HuH-7.5 (cell line): ENCODE measurements around the gene TCTN1.

Experiments used
- DNase-seq: peaks from one replicate; pipeline ENCODE4 v3.0.0; 2011; ENCODE audit warnings: low spot score

The TCTN1 gene

DNA sequence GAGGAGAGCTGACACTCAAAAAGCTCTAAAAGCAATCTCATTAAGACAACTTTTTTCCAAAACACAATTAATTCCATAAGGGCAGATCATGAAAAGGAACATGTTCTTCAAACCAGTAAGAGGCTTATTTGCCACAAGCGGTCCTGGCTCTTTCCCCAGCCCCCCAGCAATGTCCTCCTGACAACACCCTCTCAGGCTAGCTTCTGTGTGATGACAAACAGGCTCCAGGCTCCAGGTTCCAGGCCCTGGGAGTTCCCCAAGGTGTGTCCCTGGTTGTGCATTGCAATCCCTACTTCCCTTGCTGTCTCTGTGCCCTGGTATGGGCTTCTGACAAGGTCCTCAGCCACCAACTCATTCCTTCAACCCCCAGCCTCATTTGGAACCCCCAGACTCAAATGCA, 66.1 kb downstream of the TCTN1 start:
- DNase-seq, result no peak

DNA sequence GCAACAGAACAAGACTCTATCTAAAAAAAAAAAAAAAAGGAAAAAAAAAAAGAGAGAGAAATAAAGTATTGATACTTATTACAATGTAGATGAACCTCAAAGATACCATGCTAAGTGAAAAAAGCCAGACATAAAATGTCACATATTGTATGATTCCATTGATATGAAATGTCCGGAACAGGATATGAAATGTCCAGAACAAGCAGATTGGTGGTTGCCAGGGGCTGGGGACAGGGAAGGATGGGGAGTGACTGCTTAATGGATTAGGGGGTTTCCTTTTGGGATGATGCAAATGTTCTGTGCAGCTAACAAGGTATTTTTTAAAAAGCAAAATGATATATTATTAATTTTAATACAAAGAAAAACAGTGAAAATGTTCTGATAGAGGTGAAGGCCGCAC, 70.0 kb downstream of the TCTN1 start:
- DNase-seq, result no peak

DNA sequence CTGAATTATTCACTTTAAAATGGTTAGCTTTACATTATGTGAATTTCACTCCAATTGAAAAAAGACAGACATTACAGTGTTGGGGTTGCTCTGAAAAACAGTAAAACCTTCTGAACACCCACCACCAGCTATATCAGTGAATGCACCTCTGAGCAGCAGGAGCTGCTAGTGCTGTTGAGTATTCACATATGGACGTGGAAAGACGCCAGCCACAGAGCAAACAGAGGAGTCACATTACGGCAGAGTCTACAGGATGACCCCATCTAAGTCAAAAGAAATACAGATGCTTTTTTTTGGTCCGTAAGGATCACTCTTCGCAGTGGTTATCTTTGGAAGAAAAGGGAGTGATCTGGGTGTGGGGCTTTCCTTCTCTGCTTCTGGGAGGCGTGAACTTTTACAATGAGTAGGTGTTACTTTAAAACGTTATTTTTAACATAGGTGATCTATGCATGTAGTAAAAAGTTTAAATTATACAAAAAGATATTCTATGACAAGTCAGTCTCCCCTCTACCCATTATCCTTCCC, 70.4 kb downstream of the TCTN1 start:
- no peak for DNase-seq

DNA sequence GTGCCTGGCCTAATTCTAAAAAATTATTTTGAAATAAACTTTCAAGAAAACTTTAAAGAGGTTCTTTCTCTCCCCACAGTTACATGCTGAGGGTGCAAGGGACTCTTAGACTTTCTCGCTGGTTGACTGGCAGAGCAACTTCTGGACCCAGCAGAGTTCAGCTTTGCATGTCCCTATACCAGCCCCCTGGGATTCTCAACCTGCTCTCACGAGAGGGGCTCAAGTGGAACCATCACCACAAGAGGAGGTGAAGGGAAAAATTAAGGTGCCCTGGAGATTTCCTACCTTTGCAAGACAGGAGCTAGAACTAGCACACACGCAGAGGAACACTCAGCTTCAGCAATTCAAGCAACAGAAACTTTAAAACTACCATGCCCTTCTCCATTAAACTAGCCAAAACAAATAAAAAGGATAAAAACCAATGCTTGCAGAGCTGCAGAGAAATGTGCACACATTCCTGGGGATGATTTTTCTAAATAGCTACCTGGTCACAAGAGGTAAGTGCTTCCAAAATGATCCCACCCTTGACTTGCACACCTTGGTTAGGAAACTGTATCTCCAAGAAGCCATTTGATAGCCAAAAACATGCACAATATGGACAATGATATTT, 72.5 kb downstream of the TCTN1 start:
- DNase-seq, result no peak

DNA sequence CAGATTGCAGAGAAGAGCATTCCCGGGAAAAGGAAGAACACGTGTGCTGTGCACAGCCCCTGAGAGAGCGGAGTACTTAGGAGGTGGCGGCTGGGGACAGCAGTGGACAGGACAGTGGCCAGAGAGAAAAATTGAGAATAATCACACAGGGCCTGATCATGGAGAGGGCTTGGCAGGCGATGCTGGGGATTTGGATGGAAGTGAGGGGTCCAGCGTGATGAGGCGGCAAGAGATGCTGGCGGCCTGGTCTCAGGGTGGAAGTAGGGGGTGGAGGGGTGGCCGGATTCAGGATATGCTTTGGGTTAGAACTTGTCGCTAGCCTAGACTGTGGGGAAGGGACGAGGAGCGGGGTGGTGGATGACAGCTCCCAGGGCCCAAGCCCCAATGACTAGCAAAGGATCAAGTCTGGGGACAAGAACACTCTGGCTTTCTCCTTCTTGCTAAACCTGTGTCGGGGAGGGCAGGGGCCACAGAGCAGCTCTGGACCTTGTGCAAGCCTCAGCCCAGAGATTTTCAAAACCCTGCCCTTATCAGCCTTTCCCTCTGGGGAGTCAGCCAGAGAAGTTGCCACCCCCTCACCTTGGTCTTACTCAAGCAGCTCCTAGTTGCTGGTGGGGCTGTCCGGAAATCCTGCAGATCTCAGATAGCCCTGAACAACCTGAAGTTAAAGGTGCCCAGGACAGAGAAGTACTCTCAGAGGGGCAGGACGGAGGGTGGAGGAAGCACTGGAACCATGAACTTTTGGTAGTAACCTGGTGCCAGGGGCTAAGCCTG, 73.7 kb downstream of the TCTN1 start:
- no peak for DNase-seq

DNA sequence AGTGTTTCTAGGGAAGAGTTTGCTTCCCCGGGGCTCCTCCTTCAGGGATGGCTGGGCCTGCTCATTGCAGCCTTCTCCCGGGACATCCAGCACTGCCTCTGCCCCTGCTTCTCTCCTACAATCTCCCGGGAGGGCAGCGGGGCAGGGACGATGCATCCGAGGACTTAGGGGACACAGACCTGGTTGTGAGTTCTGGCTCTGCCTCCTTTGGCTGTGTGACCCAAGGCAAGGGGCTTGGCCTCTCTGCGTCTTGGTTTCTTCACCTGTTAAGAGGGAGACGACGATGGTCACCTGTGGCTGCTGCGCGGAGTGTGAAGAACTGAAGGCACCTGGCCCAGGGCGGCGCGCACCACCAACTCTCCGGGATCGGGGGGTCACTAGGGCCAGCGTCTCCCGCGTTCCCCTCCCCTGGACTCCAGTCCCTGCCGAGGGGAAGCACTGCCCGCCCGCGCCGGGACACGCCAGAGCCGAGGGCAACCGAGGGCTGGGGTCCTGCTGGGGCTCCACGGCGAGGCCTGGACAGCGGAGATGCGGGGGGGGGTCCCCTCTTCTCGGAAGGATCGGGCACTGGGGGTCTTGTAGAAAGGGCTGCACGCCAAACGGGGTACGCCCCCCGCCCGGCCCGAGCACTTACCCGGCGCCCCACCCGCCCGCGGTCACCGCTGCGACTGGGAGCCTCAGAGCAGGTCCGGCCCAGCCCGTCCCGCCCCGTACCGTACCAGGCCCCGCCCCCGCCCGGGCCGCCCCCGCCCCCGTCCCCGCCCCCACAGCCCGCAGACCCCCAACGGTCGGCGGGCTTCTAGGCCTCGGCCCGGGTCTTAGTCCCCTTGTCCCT, 74.7 kb downstream of the TCTN1 start, which contains the start of gene HVCN1:
HVCN1 (minus strand) TSS at position 670 of the 835 bp plus-strand sequence. CDS start 5,870 bp downstream, outside the sequence.
- DNase-seq, result no peak

DNA sequence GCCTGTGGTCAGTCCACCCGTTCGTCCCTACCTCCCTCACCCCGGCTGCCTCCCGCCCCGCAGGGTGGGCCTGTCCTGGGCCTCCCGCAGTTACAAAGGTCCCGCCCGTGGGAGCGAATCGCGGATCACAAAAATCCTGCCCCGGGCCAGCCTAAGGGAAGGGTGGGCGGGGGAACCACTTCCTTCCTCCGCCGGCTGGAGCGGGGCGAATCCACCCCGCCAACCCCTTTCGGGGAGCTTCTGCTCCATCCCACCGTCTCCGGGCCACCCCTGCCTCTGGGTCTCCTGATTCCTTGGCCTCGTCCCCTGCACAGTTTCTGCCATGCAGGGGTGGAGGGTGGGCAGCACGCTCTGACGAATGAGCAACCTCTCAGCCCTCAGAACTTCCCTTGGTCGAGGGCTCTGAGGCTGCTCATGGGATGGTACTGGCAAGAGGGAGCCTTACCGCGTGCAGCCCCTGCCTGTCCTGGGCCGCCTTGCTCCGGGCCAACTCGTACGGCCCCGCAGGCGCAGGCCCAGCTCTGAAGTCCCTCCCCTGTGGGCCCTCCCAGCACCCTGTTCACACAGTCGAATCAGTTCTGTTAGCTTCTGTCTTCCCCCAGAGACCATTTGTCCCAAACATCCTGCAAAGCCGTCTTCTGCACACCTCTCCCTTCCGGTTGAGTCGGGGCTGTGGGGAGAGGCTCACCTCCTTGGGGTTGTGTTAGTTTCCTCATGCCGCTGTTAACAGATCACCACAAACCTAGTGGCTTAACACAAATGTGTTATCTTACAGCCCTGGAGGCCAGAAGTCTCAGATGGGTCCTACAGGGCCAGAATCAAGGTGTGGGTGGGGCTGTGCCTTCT, 75.6 kb downstream of the TCTN1 start:
- no peak for DNase-seq

DNA sequence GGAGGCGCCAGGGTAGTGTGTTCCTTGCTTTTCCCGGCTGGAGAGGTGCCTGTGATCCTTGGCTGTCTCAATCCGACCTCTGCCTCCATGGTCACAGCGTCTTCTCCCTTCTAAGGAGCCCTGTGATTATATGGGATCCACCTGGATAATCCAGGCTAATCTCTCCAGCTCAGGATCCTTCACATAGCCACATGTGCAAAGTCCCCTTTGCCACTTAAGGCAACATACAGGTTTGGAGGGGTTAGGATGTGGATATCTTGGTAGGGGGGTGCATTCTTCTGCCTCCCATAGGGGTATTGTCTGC, 76.2 kb downstream of the TCTN1 start:
- DNase-seq, result no peak

DNA sequence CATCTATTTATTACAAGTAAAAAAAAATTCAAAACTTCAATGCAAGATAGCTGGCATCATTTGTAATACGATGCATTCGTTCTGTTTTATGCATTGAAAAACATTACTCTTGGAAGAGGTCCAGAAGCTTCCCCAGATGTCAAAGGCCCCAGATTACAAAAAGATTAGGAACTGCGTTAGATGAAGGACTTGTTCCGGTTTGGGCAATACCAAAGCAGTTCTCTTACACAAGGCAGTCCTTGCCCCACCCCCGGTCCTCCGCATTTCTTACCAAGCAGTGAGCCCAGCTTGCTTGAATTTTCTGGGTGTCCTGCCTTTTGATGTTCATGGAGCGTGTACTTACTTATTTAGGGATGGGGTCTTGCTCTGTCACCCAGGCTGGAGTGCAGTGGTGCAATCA, 79.8 kb downstream of the TCTN1 start:
- no peak for DNase-seq

DNA sequence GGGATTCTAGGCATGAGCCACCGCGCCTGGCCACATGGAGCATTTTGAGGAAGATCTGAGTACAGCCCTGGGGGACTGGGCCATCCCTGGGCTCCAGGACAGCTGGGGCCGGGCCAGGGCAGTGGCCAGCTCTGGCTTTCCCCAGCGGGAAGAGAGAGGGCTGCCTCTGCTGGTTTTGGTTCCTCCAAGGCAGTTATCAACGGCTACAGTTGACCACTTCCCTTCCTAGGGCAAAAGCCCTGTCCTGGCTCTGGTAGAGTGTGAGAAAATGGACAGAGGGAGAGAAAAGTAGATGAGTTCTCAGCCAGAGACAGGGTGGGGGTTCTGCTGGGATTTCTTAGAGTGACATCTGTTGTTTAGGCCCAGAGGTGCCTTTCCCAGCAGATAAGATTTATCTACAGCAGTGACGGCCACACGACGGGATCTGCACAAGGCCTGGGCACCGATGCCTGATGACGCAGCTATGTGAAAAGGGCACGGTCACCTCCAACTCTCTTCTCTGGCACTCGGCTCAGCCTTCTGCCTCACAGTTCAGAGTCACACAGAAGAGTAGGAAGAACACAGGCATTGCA, 80.5 kb downstream of the TCTN1 start:
- no peak for DNase-seq

DNA sequence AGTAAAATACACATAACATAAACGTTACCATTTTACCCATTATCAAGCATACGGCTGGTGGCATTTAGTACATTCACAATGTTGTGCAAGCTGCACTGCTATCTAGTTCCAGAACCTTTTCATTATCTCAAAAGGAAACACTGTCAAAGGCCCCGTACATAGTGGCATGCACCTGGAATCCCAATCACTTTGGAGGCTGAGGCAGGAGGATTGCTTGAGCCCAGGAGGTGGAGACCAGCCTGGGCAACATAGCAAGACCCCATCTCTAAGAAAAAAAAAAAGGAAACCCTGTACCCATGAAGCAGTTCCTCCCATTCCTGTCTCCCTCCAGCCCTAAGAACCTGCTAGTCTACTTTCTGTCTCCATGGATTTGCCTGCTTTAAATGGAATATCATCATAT, 82.4 kb downstream of the TCTN1 start:
- DNase-seq, result no peak

DNA sequence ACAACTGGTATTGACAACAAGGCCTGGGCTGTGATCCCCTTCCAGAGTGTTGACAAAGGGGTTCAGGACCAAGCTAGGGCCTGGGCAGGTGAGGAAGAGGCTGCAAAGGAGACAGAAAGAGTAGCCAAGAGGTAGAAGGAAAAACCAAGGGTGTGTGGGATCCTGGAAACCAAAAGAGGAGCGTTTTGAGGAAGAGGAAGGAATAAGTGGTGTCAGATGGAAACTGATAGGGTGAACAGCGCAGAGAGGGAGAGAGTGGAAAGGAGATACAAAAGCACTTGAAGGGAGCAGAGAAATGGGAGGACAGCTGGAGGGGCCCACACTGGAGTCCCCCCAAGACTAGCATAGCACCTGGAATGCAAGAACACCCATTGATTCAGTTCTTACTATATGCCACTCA, 83.3 kb downstream of the TCTN1 start:
- no peak for DNase-seq

DNA sequence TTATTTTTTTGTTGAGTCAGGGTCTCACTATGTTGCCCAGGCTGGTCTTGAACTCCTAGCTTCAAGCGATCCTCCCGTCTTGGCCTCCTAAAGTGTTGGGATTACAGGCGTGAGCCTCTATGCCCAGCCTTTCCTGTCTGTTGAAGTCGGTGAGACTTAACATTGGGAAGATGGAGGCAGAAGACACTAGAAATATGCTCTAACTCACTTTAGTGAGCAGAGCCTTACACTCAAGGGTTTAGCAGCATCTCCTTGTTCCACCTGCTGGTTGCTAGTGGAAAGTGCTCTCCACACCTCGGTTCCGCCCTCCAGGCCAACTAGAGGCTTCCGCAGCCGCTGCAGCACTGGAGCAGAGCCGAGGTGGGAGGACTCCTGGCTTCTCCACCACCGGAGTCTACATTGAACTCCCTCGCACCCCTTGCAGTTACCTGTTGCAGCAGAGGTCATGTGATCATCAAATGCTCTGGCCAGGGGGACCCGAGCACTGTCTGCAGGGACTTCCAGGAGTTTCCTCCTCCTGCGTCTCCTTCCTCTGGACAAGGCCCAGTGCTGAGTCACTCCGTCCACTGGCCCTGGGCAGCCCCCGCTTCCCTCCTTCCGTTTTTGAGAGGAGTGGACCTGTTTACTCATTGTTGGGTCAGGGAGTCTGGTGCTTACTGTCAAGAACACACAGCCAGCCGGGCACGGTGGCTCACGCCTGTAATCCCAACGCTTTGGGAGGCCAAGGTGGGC, 84.4 kb downstream of the TCTN1 start:
- DNase-seq, result peak; percentile 66
